ENCODE measurements around the gene MPPED2. TPM values are rescaled to one million over a fixed set of nuclear protein-coding genes. Genes with fewer than 3 reads are reported as not detected.

MPPED2 gene
- total and polyA plus RNA-seq, 7 donors, result 0.80 to 19.1 (median 6.8) TPM; not detected in 2

DNA sequence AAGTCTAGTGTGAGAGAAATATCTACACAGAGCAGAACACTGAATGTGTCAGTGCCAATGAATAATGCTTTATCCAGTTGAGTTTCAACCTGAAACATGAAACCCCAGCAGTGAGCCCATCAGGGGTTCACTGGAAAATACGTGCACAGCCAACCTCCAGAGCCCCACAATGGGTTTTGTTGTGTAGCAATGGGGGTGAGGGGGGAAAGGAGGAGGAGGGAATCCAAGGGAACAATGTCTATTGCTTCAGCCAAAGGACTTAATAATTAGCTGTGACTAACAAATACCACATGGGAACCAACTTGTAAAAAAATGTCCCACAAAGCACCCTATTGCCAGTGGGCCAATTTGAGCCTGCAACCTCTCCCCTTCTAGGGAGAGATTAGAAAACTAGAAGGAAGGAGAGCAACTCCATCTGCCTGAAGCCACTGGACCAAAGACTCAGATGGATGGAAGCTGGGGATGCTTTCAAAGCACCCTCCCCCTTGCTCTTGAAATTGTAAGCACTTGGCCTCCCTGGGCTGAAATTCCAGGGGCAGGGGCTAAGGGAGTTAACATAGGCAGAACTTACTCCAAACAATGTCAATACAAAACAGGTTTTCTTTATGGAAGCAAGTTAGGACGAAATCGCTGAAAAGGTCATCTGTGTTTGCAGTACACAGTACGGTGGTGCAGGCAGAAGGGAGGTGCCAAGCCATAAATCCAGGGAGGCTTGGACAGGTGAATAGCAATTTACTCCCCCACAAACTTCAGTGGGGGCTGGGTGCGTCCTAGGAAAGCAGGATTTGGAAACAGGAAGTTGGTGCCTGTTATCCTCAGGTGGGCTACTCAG, 163.5 kb downstream of the MPPED2 start:
- 15 to 54% methylated on average over 5 of the region's 5 CpGs for WGBS, 2 donors
- Histone ChIP-seq H3K4me1 (peaks cover 0 to 14% (median 10%) of the 10 kb centered on the region in 4 donors), H3K4me3 (no peak overlapping the region), H3K9me3 (no peaks in the 10 kb centered on the region), H3K27me3 (no peaks in the 10 kb centered on the region), H3K27ac (no peak overlapping the region), H3K36me3 (no peaks in the 10 kb centered on the region)
- intact Hi-C loops (cut with DNase I), result no loop called here
- TF ChIP-seq, protein P1, sequence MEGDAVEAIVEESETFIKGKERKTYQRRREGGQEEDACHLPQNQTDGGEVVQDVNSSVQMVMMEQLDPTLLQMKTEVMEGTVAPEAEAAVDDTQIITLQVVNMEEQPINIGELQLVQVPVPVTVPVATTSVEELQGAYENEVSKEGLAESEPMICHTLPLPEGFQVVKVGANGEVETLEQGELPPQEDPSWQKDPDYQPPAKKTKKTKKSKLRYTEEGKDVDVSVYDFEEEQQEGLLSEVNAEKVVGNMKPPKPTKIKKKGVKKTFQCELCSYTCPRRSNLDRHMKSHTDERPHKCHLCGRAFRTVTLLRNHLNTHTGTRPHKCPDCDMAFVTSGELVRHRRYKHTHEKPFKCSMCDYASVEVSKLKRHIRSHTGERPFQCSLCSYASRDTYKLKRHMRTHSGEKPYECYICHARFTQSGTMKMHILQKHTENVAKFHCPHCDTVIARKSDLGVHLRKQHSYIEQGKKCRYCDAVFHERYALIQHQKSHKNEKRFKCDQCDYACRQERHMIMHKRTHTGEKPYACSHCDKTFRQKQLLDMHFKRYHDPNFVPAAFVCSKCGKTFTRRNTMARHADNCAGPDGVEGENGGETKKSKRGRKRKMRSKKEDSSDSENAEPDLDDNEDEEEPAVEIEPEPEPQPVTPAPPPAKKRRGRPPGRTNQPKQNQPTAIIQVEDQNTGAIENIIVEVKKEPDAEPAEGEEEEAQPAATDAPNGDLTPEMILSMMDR (IDR thresholded peaks at IDR 0.05), result no peak
- no peak for TF ChIP-seq POLR2A (IDR thresholded peaks at IDR 0.05)
- no peak for TF ChIP-seq POLR2AphosphoS5 (IDR thresholded peaks at IDR 0.05)
- TF ChIP-seq EP300 (IDR thresholded peaks at IDR 0.05), result no peak
- DNase-seq, result no peak

DNA sequence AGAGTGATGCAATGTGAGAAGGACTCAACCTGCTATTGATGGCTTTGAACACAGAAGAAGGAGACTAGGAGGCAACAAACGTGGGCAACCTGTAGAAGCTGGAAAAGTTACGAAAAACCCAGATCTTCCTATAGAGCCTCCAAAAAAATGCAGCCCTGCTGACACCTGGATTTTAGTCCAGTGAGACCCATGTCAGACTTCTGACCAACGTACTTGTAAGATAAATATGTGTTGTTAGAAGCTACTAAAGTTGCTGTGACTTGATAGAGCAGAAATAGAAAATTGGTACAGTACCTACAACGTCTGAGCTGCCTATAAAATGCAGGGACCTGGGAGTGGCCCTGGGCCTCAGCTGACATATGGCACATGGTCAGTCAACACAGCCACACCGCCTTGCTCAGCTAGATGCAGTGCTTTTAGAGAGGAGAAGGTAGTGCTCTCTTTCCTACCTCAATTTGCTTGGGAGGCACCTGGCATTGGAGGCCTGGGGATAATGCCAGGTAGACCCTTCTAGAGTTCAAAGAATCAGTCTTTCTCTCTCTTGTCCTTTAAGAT, 165.8 kb downstream of the MPPED2 start:
- WGBS, 2 donors, result 57 to 74% methylated on average over 5 of the region's 5 CpGs
- Histone ChIP-seq H3K4me3 (no peak overlapping the region), H3K4me1 (peaks cover 0 to 14% (median 10%) of the 10 kb centered on the region in 4 donors), H3K27me3 (no peaks in the 10 kb centered on the region), H3K27ac (no peak overlapping the region), H3K9me3 (no peaks in the 10 kb centered on the region), H3K36me3 (no peaks in the 10 kb centered on the region)
- no peak for TF ChIP-seq POLR2A (IDR thresholded peaks at IDR 0.05)
- TF ChIP-seq, protein P1 (IDR thresholded peaks at IDR 0.05), result no peak
- no peak for TF ChIP-seq EP300 (IDR thresholded peaks at IDR 0.05)
- TF ChIP-seq POLR2AphosphoS5 (IDR thresholded peaks at IDR 0.05), result no peak
- no peak for DNase-seq
- intact Hi-C loops (cut with DNase I), result no loop called here

DNA sequence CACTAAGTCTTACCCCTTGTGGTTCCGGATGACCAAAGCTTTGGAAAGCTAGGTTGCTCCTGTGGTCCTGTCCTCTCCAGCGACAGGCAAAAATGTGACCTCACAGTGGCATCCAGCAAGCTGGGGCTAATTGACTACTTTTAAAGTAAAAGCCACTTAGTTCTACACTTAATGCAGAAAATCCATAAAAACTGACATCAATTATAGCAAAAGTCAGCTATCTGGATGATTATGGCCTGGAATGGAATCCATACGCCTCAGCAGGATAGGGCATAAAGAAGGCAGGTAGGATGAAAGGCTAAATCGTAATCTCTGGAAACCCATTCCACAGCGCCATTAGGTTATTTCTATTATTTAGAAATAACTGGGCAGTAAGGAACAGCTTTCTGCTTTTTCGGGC, 171.3 kb downstream of the MPPED2 start:
- intact Hi-C loops (cut with DNase I), result no loop called here

DNA sequence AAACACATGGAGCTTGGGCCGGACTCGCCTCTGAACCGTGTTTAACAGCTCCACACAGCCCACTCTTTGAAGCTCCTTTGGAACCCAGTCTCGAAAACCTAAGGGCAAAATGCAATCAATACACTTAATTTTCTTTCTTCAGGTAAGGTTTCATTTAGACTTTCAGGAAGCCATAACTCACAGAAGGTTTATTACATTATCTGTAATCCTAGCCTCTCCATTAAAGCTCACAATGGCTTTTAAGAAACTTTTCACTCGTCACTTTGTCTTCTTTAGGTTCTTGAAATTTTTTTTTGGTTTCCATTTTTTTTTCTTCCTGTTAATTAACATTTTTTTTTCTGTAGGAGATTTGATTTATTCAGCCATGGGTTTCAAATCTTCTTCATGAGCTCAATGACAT, 171.9 kb downstream of the MPPED2 start:
- intact Hi-C loops (cut with DNase I), result no loop called here
- H3K27ac ChIP-seq, result no peak overlapping the region
- TF ChIP-seq POLR2A (IDR thresholded peaks at IDR 0.05) (no peak), EP300 (IDR thresholded peaks at IDR 0.05) (no peak), POLR2AphosphoS5 (IDR thresholded peaks at IDR 0.05) (no peak)
- TF ChIP-seq, protein P1 (IDR thresholded peaks at IDR 0.05), result no peak
- H3K4me3 ChIP-seq, result no peak overlapping the region
- no peaks in the 10 kb centered on the region for H3K4me1 ChIP-seq
- no peak for DNase-seq
- H3K36me3 ChIP-seq, result no peaks in the 10 kb centered on the region
- 81 to 88% methylated on average over 5 of the region's 5 CpGs for WGBS, 2 donors
- no peaks in the 10 kb centered on the region for H3K27me3 ChIP-seq
- H3K9me3 ChIP-seq, result no peaks in the 10 kb centered on the region

More for the DNA sequence above, 171.3 kb downstream of the MPPED2 start:
- Histone ChIP-seq H3K27me3 (no peaks in the 10 kb centered on the region), H3K4me3 (no peak overlapping the region), H3K27ac (no peak overlapping the region), H3K36me3 (no peaks in the 10 kb centered on the region), H3K4me1 (no peaks in the 10 kb centered on the region), H3K9me3 (no peaks in the 10 kb centered on the region)
- 92 to 95% methylated on average over 6 of the region's 6 CpGs for WGBS, 2 donors
- DNase-seq, result no peak
- TF ChIP-seq POLR2AphosphoS5 (IDR thresholded peaks at IDR 0.05), result no peak
- TF ChIP-seq EP300 (IDR thresholded peaks at IDR 0.05), result no peak
- no peak for TF ChIP-seq POLR2A (IDR thresholded peaks at IDR 0.05)
- TF ChIP-seq, protein P1 (IDR thresholded peaks at IDR 0.05), result no peak
